Mucosa of descending colon (tissue), 3 donors: ENCODE measurements around the gene GLI1. TPM values are rescaled to one million over a fixed set of nuclear protein-coding genes. Genes with fewer than 3 reads are reported as not detected.

ENCODE experiments used
- ATAC-seq: fragments of 200-7000 bp; cut with Tn5 transposase; one replicate; pipeline ENCODE4 v1.9.1; 2020; ENCODE audit warnings: mild to moderate bottlenecking, moderate library complexity
- DNase-seq, 3 donors: peaks; one replicate each; pipeline ENCODE4 v3.0.0-alpha.2; 2020
- H3K36me3 ChIP-seq: fragments of 200-600 bp; one replicate; pipeline ENCODE4 v1.8.0; 2021; ENCODE audit warnings: low read depth, mild to moderate bottlenecking
- H3K4me1 ChIP-seq: fragments of 200-600 bp; one replicate; pipeline ENCODE4 v1.8.0; 2021; ENCODE audit warnings: low read depth, mild to moderate bottlenecking
- H3K4me3 ChIP-seq: fragments of 200-600 bp; one replicate; pipeline ENCODE4 v1.8.0; 2021; ENCODE audit warnings: mild to moderate bottlenecking
- H3K9me3 ChIP-seq: fragments of 200-600 bp; one replicate; pipeline ENCODE4 v1.8.0; 2021; ENCODE audit warnings: mild to moderate bottlenecking
- CTCF ChIP-seq: fragments of 200-600 bp; IDR thresholded peaks from one replicate; pipeline ENCODE4 v1.8.0; 2022; ENCODE audit warnings: antibody characterized with exemption, mild to moderate bottlenecking
- intact Hi-C, 2 donors: fragments of 100-400 bp; cut with DNase I in 1 of 2; cut with micrococcal nuclease in 1 of 2; formaldehyde crosslinking; loops; one replicate each; pipeline versions ENCODE4 v1.11.0 to v1.11.1; 2022; cut with DNase I, micrococcal nuclease
- total RNA-seq, 3 donors: library from RNA; stranded (reverse); fragmentation: NEBNext Ultra II Directional in 2 of 3; extraction: Animal tissue kit (Norgen Biotek cat#: 25700) in 2 of 3; gene quantifications; one replicate each; pipeline versions ENCODE4 v1.2.1 to v1.2.4, GENCODE V29; 2021 to 2023
- donor health status: DM: no; HTN: no; CAD: no; lungs with moderate emphysema.
- donor health status: DM: no; HTN: no; CAD: no.
- donor health status: DM: no; HTN: yes; CAD: no.

The GLI1 gene
- total RNA-seq, 3 donors from 2014 or later, result 0.46 to 2.0 (median 1.9) TPM

GRCh38 chr12:57460841-57461275 is 1.3 kb downstream of the GLI1 start:
- no peak for ATAC-seq
- peak in 1 of 3 donors; percentile 73 for DNase-seq
- TF ChIP-seq CTCF, result no peak

GRCh38 chr12:57461276-57461916 is 1.8 kb downstream of the GLI1 start:
- ATAC-seq (peak; percentile 13), DNase-seq (peak; percentile 67 to 81 (median 76))
- Histone ChIP-seq H3K9me3 (no peaks in the 10 kb centered on the region), H3K4me3 (peak overlapping the region; percentile 5), H3K4me1 (peaks cover 27% of the 10 kb centered on the region), H3K36me3 (no peaks in the 10 kb centered on the region)
- no peak for TF ChIP-seq CTCF
- intact Hi-C loops, result no loop called here

More at GRCh38 chr12:57460841-57461275, 1.3 kb downstream of the GLI1 start:
- intact Hi-C loops, result no loop called here
- H3K4me1 ChIP-seq, result peaks cover 27% of the 10 kb centered on the region
- no peaks in the 10 kb centered on the region for H3K9me3 ChIP-seq
- H3K4me3 ChIP-seq, result no peak overlapping the region
- no peaks in the 10 kb centered on the region for H3K36me3 ChIP-seq

- TF ChIP-seq CTCF, result no peak
- Histone ChIP-seq H3K9me3 (no peaks in the 10 kb centered on the region), H3K4me1 (peaks cover 27% of the 10 kb centered on the region), H3K4me3 (peak overlapping the region; percentile 5), H3K36me3 (no peaks in the 10 kb centered on the region)
- intact Hi-C loops, result no loop called here
- ATAC-seq (no peak), DNase-seq (no peak)
Measured at GRCh38 chr12:57461917-57462250, 2.3 kb downstream of the GLI1 start.

- Histone ChIP-seq H3K4me3 (no peak overlapping the region), H3K9me3 (no peaks in the 10 kb centered on the region), H3K4me1 (peaks cover 27% of the 10 kb centered on the region), H3K36me3 (no peaks in the 10 kb centered on the region)
- intact Hi-C loops, result no loop called here
- TF ChIP-seq CTCF, result peak; percentile 86
- ATAC-seq (peak; percentile 82), DNase-seq (peak; percentile 88 to 92 (median 89))
Measured at GRCh38 chr12:57462251-57462911, 2.8 kb downstream of the GLI1 start.

DNA sequence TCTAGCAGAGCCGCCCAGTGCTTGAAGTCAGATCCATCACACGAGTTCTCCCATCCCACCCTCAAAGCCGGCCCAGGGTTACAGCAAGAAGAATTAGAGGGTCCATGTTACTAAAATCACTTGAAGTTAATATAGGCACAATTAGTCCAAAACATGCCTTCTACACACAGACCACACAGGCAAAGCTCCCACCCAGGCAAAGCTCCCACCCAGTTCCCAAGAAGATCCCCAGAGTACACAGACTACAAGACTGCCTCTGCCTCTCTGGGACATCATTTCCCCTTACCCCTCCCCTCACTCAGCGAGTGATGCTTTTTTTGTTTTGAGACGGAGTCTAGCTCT is 3.3 kb downstream of the GLI1 start:
- Histone ChIP-seq H3K9me3 (no peaks in the 10 kb centered on the region), H3K36me3 (no peaks in the 10 kb centered on the region), H3K4me1 (peaks cover 27% of the 10 kb centered on the region), H3K4me3 (no peak overlapping the region)
- ATAC-seq (no peak), DNase-seq (no peak)
- intact Hi-C loops, result no loop called here
- TF ChIP-seq CTCF, result no peak
